Peyer's patch (tissue), 4 donors: ENCODE data around the gene FKBP9. TPM values are rescaled to one million over a fixed set of nuclear protein-coding genes. Genes with fewer than 3 reads are reported as not detected.
"Not testable (repeated sequence)": the region's sequence is repeated elsewhere in the genome, so short reads cannot be mapped to it uniquely, and the experiment has no call there.

Experiments
- DNase-seq, 3 donors: peaks; one replicate each; pipeline ENCODE4 v3.0.0-alpha.2; 2017 to 2019
- H3K27ac ChIP-seq, 4 donors: fragments of 200-600 bp; sonication (generic); one replicate each; pipeline ENCODE4 v1.5.1; 2016 to 2019
- H3K27me3 ChIP-seq, 2 donors: fragments of 200-600 bp; sonication (generic); one replicate each; pipeline ENCODE4 v1.5.1; 2019
- H3K36me3 ChIP-seq, 3 donors: fragments of 200-600 bp; sonication (generic); one replicate each; pipeline ENCODE4 v1.5.1; 2016 to 2019
- H3K4me1 ChIP-seq, 4 donors: fragments of 200-600 bp; sonication (generic); one replicate each; pipeline ENCODE4 v1.5.1; 2016 to 2019
- H3K4me3 ChIP-seq, 4 donors: fragments of 200-600 bp; sonication (generic); 1 replicate in 3 of 4; 2 replicates in 1 of 4; pipeline ENCODE4 v1.5.1; 2016 to 2019; ENCODE audit warnings: mild to moderate bottlenecking in 1 of 4
- H3K9me3 ChIP-seq, 4 donors: fragments of 200-600 bp; sonication (generic); one replicate each; pipeline ENCODE4 v1.5.1; 2016 to 2019; ENCODE audit warnings: mild to moderate bottlenecking in 1 of 4
- CTCF ChIP-seq, 6 experiments: fragments of 450-650 bp in 4 of 6; fragments of 200-600 bp in 2 of 6; sonication (generic) in 1 of 6; IDR thresholded peaks; one replicate each; pipeline ENCODE4 v1.5.1; 2017 to 2019; ENCODE audit warnings: antibody characterized with exemption in 6 of 6, mild to moderate bottlenecking in 3 of 6, moderate library complexity in 1 of 6
- POLR2A ChIP-seq, 2 donors: fragments of 450-650 bp; IDR thresholded peaks; one replicate each; pipeline ENCODE4 v1.5.1; 2017; ENCODE audit warnings: antibody characterized with exemption in 2 of 2, mild to moderate bottlenecking in 2 of 2, moderate library complexity in 2 of 2
- total RNA-seq, 4 donors: library from RNA; depleted of rRNA; stranded (reverse); fragments of >200 nt; gene quantifications; one replicate each; pipeline ENCODE4 v1.1.0, GENCODE V29; 2016

The FKBP9 gene
- total RNA-seq, 4 donors from 2014 or later, result 93.2 to 145 (median 113) TPM

- Histone ChIP-seq H3K36me3 (peaks cover 0 to 12% (median 0%) of the 10 kb centered on the region in 3 donors), H3K27ac (peak overlapping the region in 2 of 4 donors; percentile 76 to 78)
- not testable (repeated sequence) for H3K27me3 ChIP-seq, H3K4me3 ChIP-seq, H3K4me1 ChIP-seq, H3K9me3 ChIP-seq
- peak in 1 of 2 donors; percentile 28 for TF ChIP-seq POLR2A (IDR thresholded peaks at IDR 0.05)
- peak in 1 of 3 donors; percentile 78 for DNase-seq
These were observed 35.5 kb downstream of the FKBP9 start for GRCh38 chr7:32992750-32993149.

GRCh38 chr7:32997956-32998355 lies 40.7 kb downstream of the FKBP9 start:
- Histone ChIP-seq H3K4me3 (peak overlapping the region in 2 of 4 donors; percentile 18 to 31), H3K27ac (peak overlapping the region in 2 of 4 donors; percentile 70 to 76)
- not testable (repeated sequence) for H3K9me3 ChIP-seq, DNase-seq, H3K4me1 ChIP-seq, H3K36me3 ChIP-seq, H3K27me3 ChIP-seq

GRCh38 chr7:32998361-32999171 lies 41.3 kb downstream of the FKBP9 start:
- H3K36me3 ChIP-seq, H3K9me3 ChIP-seq, H3K4me1 ChIP-seq, H3K27me3 ChIP-seq: not testable (repeated sequence)
- Histone ChIP-seq H3K4me3 (peak overlapping the region in 2 of 4 donors; percentile 18 to 31), H3K27ac (peak overlapping the region in 2 of 4 donors; percentile 70 to 76)
- peak in 2 of 3 donors; percentile 58 to 76 for DNase-seq
- peak in 1 of 6 experiments; percentile 6 for TF ChIP-seq CTCF (IDR thresholded peaks at IDR 0.05)

- not testable (repeated sequence) for H3K9me3 ChIP-seq, H3K36me3 ChIP-seq, H3K4me3 ChIP-seq, DNase-seq, H3K4me1 ChIP-seq, H3K27me3 ChIP-seq
- H3K27ac ChIP-seq, result peak overlapping the region in 1 of 4 donors; percentile 76
These were observed 42.1 kb downstream of the FKBP9 start for GRCh38 chr7:32999380-32999779.

GRCh38 chr7:33003111-33003510 lies 45.9 kb downstream of the FKBP9 start:
- H3K27me3 ChIP-seq, H3K27ac ChIP-seq, H3K4me3 ChIP-seq, H3K36me3 ChIP-seq, H3K9me3 ChIP-seq, H3K4me1 ChIP-seq, DNase-seq: not testable (repeated sequence)

GRCh38 chr7:33004104-33004616 lies 46.9 kb downstream of the FKBP9 start:
- H3K4me3 ChIP-seq, H3K36me3 ChIP-seq, H3K27me3 ChIP-seq, H3K9me3 ChIP-seq, H3K27ac ChIP-seq, H3K4me1 ChIP-seq, DNase-seq: not testable (repeated sequence)

GRCh38 chr7:33005193-33005592 lies 48.0 kb downstream of the FKBP9 start:
- H3K9me3 ChIP-seq, H3K36me3 ChIP-seq, DNase-seq, H3K4me1 ChIP-seq, H3K27me3 ChIP-seq, H3K27ac ChIP-seq, H3K4me3 ChIP-seq: not testable (repeated sequence)

- H3K36me3 ChIP-seq, DNase-seq, H3K4me1 ChIP-seq, H3K9me3 ChIP-seq, H3K4me3 ChIP-seq, H3K27me3 ChIP-seq, H3K27ac ChIP-seq: not testable (repeated sequence)
These were observed 48.5 kb downstream of the FKBP9 start for GRCh38 chr7:33005690-33006089.

GRCh38 chr7:33009734-33010133 lies 52.5 kb downstream of the FKBP9 start:
- Histone ChIP-seq H3K4me3 (no peak overlapping the region), H3K27ac (no peak overlapping the region), H3K36me3 (peaks cover 0 to 22% (median 0%) of the 10 kb centered on the region in 3 donors), H3K9me3 (no peaks in the 10 kb centered on the region), H3K4me1 (no peaks in the 10 kb centered on the region), H3K27me3 (no peaks in the 10 kb centered on the region)
- no peak for TF ChIP-seq POLR2A (IDR thresholded peaks at IDR 0.05)
- no peak for TF ChIP-seq CTCF (IDR thresholded peaks at IDR 0.05)
- no peak for DNase-seq
